ENCODE measurements around the gene DNAJC21. TPM values are rescaled to one million over a fixed set of nuclear protein-coding genes. Genes with fewer than 3 reads are reported as not detected.

Gene DNAJC21
- total and polyA plus RNA-seq, 9 of the 15 experiments (the other 6 are each of a cell fraction or from before 2014, with no cell fraction given) = 26.6 to 105 (median 70.7) TPM

DNA sequence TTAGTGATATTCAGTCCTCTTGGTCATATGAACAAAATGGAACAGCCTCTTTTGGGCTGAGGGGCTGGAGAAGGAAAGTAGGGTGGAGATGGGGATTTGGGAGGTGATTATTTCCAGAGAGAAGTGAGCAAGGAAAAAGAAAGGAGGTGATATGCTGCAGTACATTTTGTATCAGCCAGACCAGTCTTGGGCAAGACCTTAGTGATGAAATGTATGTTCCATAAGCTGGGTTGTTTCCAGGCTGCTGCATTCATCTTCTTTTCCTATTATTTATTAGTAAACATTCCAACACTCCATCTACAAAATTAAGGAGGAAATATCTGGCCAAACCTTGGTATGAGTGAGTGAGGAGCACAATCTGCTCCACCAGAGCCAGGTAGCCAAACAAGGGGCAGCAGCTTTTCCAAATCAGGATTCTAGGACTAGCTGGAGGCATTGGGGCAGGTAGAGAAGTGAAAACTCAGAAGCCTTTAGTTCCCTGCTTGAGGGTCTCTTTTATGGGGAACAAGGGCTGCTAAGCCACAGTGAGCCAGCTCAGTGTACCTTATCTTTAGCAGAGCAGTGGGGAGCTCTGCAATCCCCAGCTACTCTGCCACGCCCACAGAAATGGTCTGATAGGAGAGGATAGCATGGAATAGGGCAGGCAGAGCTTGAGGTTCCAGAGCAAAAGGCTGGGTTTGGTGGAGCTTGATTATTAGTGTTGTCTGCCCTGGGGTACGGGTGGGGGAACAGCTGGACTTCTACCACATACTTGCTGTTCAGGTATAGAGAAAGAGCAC, 33.5 kb upstream of the DNAJC21 start (continued):
- TF ChIP-seq PHF8 (IDR thresholded peaks at IDR 0.05; ENCODE audit: borderline replicate concordance, low read length) (no peak), SMARCA4 (IDR thresholded peaks at IDR 0.05) (peak; percentile 54), MBD1 (CRISPR knock-in tag; IDR thresholded peaks at IDR 0.05) (no peak), NR1H2 (CRISPR knock-in tag; IDR thresholded peaks at IDR 0.05) (no peak), CHD1 (IDR thresholded peaks at IDR 0.05; ENCODE audit: low read length) (no peak), ILK (tag; IDR thresholded peaks at IDR 0.05; ENCODE audit: borderline replicate concordance, low read depth) (no peak), JUND (IDR thresholded peaks at IDR 0.05; ENCODE audit: borderline replicate concordance, low read depth, low read length) (peak; percentile 47; the same call in 1 of the 2 replicates), JUND (tag; IDR thresholded peaks at IDR 0.05; ENCODE audit: borderline replicate concordance, low read depth, low read length) (peak; percentile 58; the same call in 1 of the 3 replicates), PRMT5 (CRISPR knock-in tag; IDR thresholded peaks at IDR 0.05) (no peak), ZNF146 (CRISPR knock-in tag; IDR thresholded peaks at IDR 0.05; ENCODE audit: unreplicated experiment) (no peak), ARID1B (IDR thresholded peaks at IDR 0.05) (peak; percentile 76), ZNF324 (CRISPR knock-in tag; IDR thresholded peaks at IDR 0.05) (peak; percentile 11; the same call in 1 of the 2 replicates), MEF2A (IDR thresholded peaks at IDR 0.05; ENCODE audit: control insufficient read depth, low read depth, low read length) (no peak), ZNF589 (CRISPR knock-in tag; IDR thresholded peaks at IDR 0.05; ENCODE audit: low read depth) (no peak), TEAD4 (IDR thresholded peaks at IDR 0.05; ENCODE audit: low read length) (peak; percentile 69), TEAD4 (CRISPR knock-in tag; IDR thresholded peaks at IDR 0.05; ENCODE audit: borderline replicate concordance) (no peak), MAZ (CRISPR knock-in tag; conservative IDR thresholded peaks at IDR 0.05 in 1 of 2, IDR thresholded peaks at IDR 0.05 in 1 of 2) (peak in 1 of 2 experiments; percentile 73; a peak in 1 of 4 replicates), MYNN (IDR thresholded peaks at IDR 0.05) (no peak), MYNN (CRISPR knock-in tag; IDR thresholded peaks at IDR 0.05) (no peak), KHSRP (IDR thresholded peaks at IDR 0.05) (no peak), RBBP5 (IDR thresholded peaks at IDR 0.05; ENCODE audit: borderline replicate concordance, insufficient read depth, low read length, poor library complexity, severe bottlenecking) (no peak), CBFA2T2 (conservative IDR thresholded peaks at IDR 0.05) (peak; percentile 65), SMAD4 (CRISPR knock-in tag; conservative IDR thresholded peaks at IDR 0.05) (peak; percentile 50; the same call in 1 of the 2 replicates), ZNF212 (CRISPR knock-in tag; IDR thresholded peaks at IDR 0.05) (0 out of 2 replicates have a peak, but pooled peaks have one; percentile 29), SNRNP70 (optimal IDR thresholded peaks at IDR 0.05; ENCODE audit: low read depth, low read length) (no peak)
- TF ChIP-seq, protein P1, sequence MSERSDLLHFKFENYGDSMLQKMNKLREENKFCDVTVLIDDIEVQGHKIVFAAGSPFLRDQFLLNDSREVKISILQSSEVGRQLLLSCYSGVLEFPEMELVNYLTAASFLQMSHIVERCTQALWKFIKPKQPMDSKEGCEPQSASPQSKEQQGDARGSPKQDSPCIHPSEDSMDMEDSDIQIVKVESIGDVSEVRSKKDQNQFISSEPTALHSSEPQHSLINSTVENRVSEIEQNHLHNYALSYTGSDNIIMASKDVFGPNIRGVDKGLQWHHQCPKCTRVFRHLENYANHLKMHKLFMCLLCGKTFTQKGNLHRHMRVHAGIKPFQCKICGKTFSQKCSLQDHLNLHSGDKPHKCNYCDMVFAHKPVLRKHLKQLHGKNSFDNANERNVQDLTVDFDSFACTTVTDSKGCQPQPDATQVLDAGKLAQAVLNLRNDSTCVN (CRISPR knock-in tag; IDR thresholded peaks at IDR 0.05) = 0 out of 2 replicates have a peak, but pooled peaks have one; percentile 27
